Thyroid gland (tissue), 4 donors: ENCODE results near the gene SCYL1.

Experiments used
- CTCF ChIP-seq, 6 experiments: fragments of 200-600 bp in 3 of 6; fragments of 450-650 bp in 3 of 6; sonication (generic) in 3 of 6; IDR thresholded peaks; one replicate each; pipeline ENCODE4 v1.5.1; 2016 to 2019; ENCODE audit warnings: antibody characterized with exemption in 6 of 6, mild to moderate bottlenecking in 2 of 6, inconsistent platforms in 1 of 6, moderate library complexity in 1 of 6
- POLR2A ChIP-seq, 2 donors: fragments of 450-650 bp; IDR thresholded peaks; one replicate each; pipeline ENCODE4 v1.6.1; 2017; ENCODE audit warnings: antibody characterized with exemption in 2 of 2, mild to moderate bottlenecking in 2 of 2, moderate library complexity in 1 of 2

- TF ChIP-seq POLR2A (IDR thresholded peaks at IDR 0.05): no peak
- TF ChIP-seq CTCF (IDR thresholded peaks at IDR 0.05): no peak
Observed at GRCh38 chr11:65554057-65554818, 29.4 kb downstream of the SCYL1 start.
